Stimulated activated CD4-positive, alpha-beta T cell treated with anti-CD3 and anti-CD28 coated beads, TNF-alpha, amount 100 ng/mL, for 24 hours (primary cell): ENCODE data around the gene CDPF1.
A peak's percentile ranks its signal among the peaks of the same experiment; 100 is the strongest.
"Not testable (repeated sequence)": the region's sequence is repeated elsewhere in the genome, so short reads cannot be mapped to it uniquely, and the experiment has no call there.

Experiments
- DNase-seq, 3 experiments: peaks; one replicate each; pipeline ENCODE4 v3.0.0-alpha.2; 2020; ENCODE audit warnings: low read depth in 3 of 3

Gene CDPF1

DNA sequence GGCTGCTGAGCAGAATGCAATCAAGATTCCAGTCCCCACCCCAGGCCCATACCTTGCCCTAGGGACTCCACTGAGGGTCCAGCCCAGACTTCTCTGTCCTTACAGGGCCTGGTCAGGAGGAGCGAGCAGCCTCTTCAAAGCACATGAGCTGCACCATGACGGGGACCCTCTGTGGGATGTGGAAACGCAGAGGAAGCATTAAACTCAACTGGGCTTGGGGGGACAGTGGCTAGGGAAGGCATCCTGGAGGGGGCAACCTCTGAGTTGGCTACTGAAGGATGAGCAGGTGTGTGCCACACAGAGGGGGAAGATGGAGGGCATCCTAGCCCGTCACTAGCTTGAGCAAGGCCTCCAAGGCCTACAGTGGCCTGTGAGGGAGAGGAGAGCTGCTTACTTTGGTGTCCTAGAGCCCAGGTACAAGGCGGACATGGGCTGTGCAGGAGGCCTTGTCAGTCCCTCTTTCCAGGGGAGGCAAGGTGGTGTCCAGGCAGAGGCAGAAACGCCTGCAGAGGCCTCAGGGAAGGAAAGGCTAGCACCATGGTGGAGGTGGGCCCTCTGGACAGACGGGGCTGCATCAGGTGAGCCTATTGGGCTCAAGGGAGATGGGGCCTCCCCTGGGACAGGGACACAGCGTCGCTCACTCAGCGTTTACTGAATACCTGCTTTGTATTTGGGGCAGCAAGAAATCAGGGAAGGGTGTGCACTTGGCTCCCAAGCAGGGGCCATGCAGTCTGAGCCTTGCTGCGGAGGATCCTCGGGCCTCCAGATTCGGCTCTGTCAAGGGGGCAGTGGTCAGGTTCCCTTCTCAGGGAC, 32.0 kb upstream of the CDPF1 start:
- DNase-seq: no peak

DNA sequence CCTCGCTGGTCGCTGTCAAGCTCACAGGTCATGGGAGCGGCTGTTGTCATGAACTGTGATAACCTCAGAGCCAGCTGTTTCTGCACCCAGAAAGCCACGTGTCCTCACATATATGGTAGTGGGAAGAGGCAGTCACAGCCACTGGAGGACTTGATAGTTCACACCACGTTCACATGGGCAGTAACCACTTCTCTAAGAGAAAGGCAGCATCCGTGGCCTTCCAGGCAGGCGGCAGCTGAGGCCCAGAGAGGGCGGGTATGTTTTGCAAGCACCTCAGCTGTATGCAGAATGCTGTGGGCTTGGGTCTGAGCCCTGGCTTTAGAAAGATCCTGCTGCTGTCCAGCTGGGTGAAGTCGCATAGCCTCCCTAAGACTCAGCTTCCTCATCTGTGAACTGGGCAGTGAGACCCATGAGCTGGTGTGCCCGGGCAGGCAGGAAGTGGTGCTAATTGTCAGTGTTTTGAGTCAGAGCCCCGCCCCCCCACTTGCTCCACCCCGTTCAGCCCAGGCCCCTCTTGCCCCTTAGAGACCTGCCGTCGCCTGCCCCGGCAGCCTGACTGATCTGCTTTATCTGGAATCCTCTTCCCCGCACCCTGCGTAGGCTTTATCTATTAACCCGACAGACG, 31.0 kb upstream of the CDPF1 start:
- no peak for DNase-seq

DNA sequence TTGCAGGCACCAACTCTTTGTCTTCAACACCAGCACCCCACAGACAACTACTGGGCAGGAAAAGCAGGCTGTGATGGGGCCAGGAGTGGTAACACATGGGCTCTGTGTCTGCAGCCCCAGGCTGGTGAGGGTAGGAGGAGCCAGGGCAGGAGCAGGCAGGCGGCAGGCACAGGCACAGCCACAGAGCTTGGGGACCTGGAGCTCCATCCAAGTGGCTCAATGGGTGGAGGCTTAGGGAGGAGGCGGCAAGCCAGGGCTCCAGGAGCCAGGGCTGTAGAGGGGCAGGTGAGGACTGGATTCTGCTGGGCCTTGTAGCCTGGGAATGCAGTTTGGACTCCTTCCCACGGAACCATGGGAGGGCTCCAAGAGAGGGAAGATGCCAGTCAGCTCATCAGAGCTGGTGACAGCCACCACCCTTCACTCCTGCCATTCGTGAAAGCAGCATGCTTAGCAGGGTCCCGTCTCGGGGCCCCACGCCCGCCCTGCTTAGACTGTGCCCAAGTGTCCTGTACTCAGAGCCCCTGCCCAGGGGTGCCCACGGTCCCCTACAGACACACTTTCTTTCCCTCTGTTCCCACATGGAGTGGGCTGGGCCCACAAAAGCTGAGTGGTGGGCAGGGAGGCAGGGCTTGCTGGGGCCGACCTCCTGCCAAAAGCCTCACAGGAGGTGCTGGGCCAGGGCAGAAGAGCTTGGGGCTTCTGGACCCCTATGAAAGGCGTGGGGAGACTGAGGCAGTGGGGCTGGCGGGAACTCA, 30.1 kb upstream of the CDPF1 start:
- DNase-seq: no peak

DNA sequence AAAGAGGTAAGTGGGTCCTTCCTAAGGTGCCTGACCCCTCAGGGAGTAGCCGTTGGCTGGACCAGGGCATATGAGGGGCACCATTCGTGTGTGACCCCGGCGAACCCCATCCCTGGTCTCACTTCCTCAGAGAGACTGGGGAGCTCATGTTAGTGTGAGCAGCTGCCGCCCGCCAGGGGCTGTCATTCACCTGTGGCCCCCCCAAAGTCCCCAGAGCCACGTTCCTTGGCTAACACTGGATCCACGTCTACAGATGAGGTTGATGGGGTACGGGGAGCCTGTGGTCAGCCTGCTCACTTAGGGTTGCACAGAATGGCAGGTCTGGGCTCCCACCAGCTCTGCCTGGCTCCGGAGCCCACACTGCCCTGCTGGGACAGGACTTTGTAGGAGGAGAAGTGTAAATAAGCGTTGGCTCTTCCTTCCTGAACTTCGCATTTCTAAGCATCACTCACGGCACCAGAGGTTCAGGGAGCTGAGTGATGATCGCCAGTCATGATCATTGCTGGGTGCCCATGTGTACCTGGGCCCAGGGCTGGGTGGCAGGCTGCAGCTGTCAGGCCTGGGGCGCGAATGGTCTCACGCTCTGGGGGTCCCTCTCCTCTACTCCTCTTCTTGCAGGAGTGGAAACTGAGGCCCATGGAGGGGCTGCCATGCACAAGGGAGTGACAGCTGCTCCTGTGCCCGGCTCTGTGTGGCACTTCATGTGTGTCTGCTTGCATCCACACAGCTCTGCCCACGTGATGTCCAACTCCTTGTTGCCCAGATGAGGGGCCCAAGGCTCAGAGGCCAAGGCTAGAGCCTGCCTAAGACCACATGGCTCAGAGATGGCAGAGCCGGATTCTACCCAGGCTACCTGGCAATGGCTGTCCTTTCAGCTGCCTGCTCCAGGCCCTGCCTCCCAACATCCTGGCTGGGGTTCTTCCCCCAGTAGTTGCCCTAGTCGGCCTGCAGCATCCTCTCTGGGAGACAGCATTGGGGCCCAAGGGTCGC, 28.9 kb upstream of the CDPF1 start:
- no peak for DNase-seq

DNA sequence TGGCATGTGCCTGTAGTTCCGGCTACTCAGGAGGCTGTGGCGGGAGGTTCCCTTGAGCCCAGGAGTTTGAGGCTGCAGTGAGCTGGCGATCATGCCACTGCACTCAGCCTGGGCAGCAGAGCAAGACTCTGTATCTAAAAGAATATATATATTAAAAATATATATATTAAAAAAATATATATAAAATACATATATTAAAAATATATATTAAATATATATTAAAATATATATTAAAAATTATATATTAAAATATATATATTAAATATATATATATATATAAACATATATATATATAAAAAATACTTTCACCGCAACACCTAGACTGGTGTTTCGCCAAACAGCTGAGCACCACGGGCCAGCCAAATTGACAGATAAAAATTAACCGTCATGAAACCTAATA, 26.5 kb upstream of the CDPF1 start:
- no peak for DNase-seq

DNA sequence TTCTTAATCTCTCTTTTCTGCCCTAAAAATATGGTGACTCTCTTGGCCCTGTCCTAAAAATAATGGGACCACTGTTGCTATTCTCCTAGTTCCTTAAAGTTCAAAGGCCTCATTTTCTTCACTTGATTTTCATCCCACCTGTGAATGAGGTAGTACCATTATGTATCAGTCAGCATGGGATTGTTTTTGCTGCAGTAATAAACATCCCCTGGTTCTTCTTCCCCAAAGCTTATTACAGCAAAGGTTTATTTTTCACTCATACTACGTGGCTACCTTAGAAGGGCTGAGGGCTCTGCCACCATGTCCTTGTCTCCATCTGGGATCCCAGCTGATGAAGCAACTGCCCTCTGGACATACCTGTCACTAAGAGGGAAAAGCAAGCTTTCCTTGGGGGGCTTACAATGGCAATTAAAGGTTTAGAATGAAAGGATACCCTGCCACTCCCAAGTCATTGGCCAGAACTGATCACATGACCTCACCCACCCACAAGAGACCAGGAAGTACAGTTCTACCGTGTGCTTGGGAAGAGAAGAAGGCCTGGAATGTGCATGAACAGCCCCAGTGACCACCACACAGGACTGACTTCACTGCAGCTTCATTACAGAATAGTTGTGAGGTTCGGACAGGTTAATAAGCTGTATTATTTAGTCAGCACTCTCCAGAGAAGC, 25.5 kb upstream of the CDPF1 start:
- no peak for DNase-seq

DNA sequence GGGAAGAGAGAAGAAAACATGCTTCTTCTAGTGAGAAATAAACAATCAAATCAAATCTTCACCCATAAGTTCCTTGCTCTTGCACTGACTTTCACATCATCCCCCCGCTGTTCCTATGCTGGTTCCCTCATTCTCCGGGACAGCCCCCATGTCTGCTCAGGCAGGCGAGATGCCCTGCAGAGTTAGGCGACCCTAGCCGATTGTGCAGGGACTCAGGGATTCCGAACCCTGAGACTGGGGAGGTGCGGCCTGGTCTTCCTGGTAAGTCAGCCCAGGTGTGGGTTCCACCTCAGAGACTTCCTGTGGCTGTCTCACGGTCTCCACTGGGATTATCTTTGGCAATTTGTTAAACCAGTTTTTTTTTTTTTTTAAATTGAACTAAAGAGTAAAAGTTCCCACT, 24.3 kb upstream of the CDPF1 start:
- no peak for DNase-seq

DNA sequence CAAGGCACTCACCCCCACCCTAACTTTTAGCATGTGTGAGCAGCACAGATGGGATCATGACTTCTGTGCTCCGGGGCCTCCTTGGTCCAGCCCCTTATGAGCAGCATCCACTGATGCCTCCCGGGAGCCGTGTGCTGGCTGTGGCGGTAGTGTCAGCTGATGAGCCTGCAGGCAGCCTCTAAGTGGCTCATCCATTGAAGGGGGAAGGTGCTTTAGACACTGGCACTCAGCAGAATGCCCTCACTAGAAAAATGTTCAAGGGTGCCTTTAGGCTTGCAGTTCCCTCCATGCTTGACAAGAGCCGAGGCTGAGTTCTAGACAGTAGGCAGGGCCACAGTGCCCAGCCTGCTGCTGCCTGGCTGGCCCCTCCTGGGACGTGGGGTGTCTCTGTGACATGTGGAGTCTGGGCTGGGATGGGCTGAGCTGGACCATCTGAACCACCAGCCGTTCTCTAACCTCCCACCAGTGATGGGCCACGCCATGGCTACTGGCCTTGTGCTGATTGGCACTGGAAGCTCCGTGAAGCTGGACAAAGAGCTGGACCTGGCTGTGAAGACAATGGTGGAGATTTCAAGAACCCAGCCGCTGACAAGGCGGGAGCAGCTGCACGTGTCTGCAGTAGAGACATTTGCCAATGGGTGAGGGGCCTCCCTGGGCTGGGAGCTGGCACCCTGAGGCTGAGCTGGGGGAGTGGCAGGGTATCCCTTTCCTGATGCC, 23.5 kb upstream of the CDPF1 start:
- no peak for DNase-seq

DNA sequence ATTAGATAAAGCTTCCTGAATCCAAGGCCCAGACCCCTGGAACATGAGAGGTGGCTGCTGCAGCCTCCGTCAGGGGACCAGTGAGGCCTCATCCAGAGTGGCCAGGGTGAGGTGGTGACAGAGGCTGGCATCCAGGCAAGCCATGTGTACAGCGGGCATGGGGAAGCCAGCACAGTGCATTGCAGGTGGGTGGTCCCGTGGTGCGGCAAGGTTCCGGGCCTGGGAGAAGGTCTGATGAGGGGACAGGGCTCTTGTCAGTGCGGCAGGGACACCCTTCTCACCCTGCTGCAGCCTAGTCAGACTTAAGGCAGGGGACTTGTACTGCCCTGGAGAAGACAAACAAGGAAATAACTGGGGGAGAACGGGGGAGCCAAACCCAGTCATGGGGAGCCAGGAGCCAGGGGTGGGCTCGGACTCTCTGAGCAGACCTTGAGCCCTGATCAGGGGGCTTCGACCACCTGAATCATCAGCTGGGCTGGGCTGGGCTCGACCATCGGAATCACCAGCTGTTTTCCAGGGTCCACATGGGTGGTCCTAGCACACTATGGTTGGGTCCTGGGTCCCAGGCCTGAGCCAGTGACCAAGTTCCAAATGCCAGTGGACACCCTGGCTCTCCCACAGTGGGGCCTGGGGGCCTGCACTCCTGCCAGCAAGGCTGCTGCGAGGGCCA, 22.8 kb upstream of the CDPF1 start:
- DNase-seq: no peak

DNA sequence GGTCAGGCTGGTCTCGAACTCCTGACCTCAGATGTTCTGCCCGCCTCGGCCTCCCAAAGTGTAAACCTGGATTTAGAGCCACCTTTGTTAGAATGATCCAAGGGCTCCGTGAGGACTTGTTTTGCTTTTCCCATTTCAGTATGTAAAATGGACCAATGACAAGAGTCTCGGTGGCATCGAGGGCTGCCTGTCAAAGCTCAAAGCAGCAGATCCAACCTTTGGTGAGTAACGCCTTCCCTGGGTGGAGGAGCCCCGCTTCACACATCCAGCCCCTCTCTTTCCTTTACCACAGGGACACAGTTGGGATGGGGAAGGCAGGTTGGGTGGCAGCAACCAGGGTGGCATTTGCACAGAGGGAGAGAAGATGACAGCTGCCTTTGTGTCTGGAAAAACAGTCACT, 22.1 kb upstream of the CDPF1 start:
- no peak for DNase-seq

DNA sequence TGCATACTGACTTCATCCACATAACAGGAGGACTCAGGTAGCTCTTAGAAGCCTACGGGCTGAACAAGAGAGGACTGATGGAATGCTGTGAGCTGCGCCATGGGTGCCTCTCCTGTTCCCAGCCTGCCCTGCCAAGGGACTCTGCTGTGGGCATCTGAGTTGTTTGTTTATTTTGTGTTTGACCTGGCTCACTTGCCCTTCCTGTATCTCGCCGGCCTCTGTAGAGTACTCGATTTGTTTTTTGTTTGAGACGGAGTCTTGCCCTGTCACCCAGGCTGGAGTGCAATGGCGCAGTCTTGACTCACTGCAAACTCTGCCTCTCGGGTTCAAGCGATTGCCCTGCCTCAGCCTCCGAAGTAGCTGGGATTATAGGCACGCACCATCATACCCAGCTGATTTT, 19.5 kb upstream of the CDPF1 start:
- no peak for DNase-seq

DNA sequence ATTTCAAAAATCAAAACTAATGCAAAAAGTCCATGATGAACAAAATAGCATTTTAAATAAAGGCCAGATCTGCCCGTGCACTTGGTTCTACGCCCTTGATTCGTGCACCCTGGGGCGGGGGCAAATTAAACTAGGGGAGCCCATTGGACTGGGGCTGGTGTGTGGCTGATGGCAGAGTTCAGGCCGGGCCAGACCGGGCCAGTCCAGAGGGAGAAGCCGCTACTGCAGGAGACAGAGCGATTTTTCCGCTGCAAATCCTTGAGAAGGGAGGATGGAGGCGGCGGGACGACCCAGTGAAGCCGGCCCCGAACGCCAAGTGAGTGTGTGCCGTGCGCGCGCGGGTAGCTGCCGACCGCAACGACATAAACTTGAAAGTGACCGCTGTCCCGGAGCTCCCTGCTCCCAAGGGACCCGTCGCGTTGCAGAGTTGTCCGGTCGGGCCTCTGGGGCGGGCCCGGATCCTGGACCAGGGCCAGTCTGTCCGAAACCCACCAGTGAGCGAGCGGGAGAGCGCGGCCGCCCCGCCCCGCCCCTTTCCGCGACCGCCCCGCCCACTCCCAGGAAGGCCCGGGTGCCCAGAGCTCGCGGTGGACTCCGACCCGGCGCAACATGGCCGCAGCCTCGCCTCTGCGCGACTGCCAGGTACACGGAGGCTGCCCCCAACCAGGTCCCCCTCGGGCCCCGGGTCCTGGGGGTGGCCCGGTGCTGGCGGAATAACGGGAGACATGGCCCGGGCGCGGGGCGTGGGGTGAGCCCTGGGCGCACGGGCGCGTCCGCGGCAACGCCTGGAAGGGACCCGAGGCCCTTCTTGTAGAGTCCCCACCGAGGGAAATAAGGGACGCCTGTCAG, 17.6 kb upstream of the CDPF1 start, which contains the start of gene TTC38:
Gene TTC38, plus strand, starts transcription at position 578 of the 849 bp plus-strand sequence. Its CDS starts 32 bp downstream, at position 610.
- peak in 1 of 3 experiments; percentile 31 for DNase-seq

DNA sequence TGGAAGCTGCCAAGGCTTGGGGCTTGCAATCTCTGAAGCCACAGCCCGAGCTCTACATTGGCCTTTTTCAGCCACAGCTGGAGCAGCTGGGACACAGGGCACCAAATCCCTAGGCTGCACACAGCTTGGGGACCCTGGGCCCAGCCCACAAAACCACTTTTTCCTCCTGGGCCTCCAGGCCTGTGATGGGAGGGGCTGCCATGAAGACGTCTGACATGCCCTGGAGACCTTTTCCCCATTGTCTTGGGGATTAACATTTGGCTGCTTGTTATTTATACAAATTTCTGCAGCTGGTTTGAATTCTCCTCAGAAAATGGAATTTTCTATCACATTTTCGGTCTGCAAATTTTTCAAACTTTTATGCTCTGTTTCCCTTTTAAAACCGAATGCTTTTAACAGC, 15.5 kb upstream of the CDPF1 start:
- not testable (repeated sequence) for DNase-seq

DNA sequence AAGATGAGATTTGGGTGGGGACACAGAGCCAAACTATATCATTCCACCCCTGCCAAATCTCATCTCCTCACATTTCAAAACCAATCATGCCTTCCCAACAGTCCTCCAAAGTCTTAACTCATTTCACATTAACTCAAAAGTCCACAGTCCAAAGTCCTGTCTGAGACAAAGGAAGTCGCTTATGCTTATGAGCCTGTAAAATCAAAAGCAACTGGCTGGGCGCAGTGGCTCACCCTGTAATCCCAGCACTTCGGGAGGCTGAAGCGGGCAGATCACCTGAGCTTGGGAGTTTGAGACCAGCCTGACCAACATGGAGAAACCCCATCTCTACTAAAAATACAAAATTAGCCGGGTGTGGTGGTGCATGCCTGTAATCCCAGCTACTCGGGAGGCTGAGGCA, 14.4 kb upstream of the CDPF1 start:
- DNase-seq: not testable (repeated sequence)

DNA sequence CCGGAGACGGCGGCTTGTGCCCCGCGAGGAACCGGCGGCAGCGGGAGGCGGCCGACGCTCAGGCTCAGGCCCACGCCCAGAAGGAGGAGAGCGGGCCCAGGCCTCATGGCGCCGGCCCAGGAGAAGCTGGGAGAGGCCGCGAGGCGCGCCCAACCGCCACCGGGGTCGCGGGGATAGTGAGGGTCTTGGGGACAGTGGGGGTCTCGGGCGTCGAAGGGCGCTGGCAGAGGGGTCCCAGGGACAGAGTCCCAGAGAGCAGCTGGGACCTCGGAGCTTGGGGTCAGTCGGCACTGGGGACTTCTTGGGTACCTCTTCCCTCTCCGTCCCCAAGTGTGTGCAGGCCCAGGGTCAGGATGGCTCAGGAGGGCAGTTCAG, 13.1 kb upstream of the CDPF1 start, which contains the start of gene PKDREJ:
Gene PKDREJ, minus strand, starts transcription at position 128 of the 375 bp plus-strand sequence. Its CDS starts 21 bp downstream, at position 107.
- DNase-seq: no peak

DNA sequence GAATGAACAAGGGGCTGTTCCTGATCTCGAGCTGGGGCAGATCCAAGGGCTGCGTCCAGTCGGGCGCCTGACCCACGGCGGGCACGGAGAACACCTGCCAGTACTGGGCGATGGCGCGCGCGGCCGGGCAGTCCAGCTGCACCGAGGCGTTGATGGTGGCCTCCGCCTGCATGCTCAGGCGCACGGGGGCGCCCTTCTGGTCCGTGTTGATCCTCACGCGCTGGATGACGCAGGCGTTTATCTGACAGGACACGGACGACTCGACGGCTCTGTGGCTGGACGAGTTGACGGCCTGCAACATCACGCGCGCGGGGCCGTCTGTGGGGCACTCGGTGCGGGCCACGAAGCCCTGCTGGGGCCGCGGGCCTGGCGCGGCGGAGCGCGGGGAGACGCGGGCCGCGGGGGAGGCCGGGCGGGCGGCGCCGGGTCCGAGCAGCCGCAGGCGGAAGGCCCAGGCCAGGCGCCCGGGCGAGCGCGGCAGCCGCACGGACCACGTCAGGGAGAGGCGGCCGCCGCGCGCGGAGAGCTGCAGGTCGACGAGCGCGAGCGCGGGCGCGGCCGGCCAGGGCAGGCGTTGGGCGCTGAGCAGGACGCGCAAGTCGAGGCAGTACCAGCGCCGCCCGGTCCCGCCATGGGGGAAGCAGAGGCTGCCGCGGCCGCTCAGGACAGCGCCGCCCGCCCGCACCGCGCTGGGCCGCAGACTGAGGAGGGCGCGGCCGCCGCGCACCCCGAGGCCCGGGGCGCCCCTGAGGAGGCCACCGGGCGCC, 12.5 kb upstream of the CDPF1 start:
- DNase-seq: peak in 1 of 3 experiments; percentile 45

DNA sequence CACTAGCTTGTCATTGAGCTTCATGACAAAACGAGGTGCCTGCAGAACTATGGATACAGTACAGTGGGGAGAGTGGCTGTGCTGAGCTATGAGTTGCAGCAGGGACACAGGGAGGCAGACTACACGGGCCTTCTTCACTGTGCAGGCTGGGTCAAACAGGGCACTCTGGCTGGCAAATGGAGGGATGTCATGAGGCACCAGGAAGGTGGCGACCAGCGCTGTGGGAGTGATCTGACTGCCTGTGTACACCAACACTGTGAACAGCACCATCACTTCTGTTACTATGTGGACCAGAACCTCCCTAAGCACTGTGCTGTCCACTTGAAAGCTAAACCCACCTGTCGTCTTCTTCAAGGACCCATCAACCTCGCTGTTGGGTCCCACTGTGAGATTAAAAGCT, 9.9 kb upstream of the CDPF1 start:
- no peak for DNase-seq

DNA sequence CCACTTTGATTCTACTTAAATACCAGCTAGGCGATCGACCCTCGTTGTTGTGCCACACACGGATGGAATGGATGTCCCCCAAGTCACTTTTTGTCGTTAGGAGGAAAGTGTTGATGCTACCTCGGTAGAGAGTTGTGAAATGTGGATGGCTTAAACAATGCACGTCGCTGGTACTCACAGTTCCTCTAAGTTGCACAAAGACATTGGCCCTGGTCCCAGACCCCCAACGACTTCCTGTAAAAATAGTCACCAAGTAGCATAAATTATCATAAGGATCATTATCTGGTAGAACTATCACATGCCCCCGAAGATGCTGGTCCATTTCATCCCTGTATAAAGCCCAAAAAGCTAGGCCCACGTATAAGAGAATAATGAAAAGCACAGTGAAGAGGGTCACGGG, 9.3 kb upstream of the CDPF1 start:
- DNase-seq: no peak
